ENCODE data around the gene DYDC2. TPM values are rescaled to one million over a fixed set of nuclear protein-coding genes. Genes with fewer than 3 reads are reported as not detected.

The DYDC2 gene
- total RNA-seq, 2 donors from 2014 or later: not detected

- H3K4me3 ChIP-seq: no peak overlapping the region
- no peaks in the 10 kb centered on the region for H3K4me1 ChIP-seq (replicated peaks)
- no peaks in the 10 kb centered on the region for H3K9me3 ChIP-seq
- DNase-seq (ENCODE audit: low spot score): no peak
- no peak overlapping the region for H3K27ac ChIP-seq
- no peaks in the 10 kb centered on the region for H3K36me3 ChIP-seq
- H3K27me3 ChIP-seq (replicated peaks; ENCODE audit: insufficient read depth): no peaks in the 10 kb centered on the region
- intact Hi-C loops (cut with DNase I): no loop called here
- WGBS: 95% methylated on average over 9 of the region's 9 CpGs
- TF ChIP-seq POLR2A (IDR thresholded peaks at IDR 0.05) (no peak), POLR2AphosphoS5 (IDR thresholded peaks at IDR 0.05) (no peak), CTCF (IDR thresholded peaks at IDR 0.05) (no peak)
Observed at GRCh38 chr10:80390740-80391139, 34.2 kb downstream of the DYDC2 start.

- Histone ChIP-seq H3K27me3 (replicated peaks; ENCODE audit: insufficient read depth) (no peaks in the 10 kb centered on the region), H3K4me1 (replicated peaks) (no peaks in the 10 kb centered on the region), H3K36me3 (no peaks in the 10 kb centered on the region), H3K4me3 (no peak overlapping the region), H3K9me3 (no peaks in the 10 kb centered on the region), H3K27ac (no peak overlapping the region)
- intact Hi-C loops (cut with DNase I): no loop called here
- 87% methylated on average over 6 of the region's 6 CpGs for WGBS
- no peak for TF ChIP-seq CTCF (IDR thresholded peaks at IDR 0.05)
- no peak for TF ChIP-seq POLR2A (IDR thresholded peaks at IDR 0.05)
- TF ChIP-seq POLR2AphosphoS5 (IDR thresholded peaks at IDR 0.05): no peak
- DNase-seq (ENCODE audit: low spot score): no peak
Observed at GRCh38 chr10:80392250-80392649, 35.7 kb downstream of the DYDC2 start.

- Histone ChIP-seq H3K27ac (no peak overlapping the region), H3K36me3 (no peaks in the 10 kb centered on the region), H3K4me3 (no peak overlapping the region), H3K27me3 (replicated peaks; ENCODE audit: insufficient read depth) (no peaks in the 10 kb centered on the region), H3K9me3 (no peaks in the 10 kb centered on the region), H3K4me1 (replicated peaks) (no peaks in the 10 kb centered on the region)
- TF ChIP-seq POLR2A (IDR thresholded peaks at IDR 0.05): no peak
- TF ChIP-seq CTCF (IDR thresholded peaks at IDR 0.05): no peak
- TF ChIP-seq POLR2AphosphoS5 (IDR thresholded peaks at IDR 0.05): no peak
- intact Hi-C loops (cut with DNase I): no loop called here
- DNase-seq (ENCODE audit: low spot score): no peak
- WGBS: 64% methylated on average over 2 of the region's 2 CpGs
Observed at GRCh38 chr10:80394358-80394916, 37.9 kb downstream of the DYDC2 start.

GRCh38 chr10:80397014-80397413 is 40.4 kb downstream of the DYDC2 start:
- WGBS: 89% methylated on average over 2 of the region's 2 CpGs
- TF ChIP-seq POLR2AphosphoS5 (IDR thresholded peaks at IDR 0.05) (no peak), CTCF (IDR thresholded peaks at IDR 0.05) (no peak), POLR2A (IDR thresholded peaks at IDR 0.05) (no peak)
- intact Hi-C loops (cut with DNase I): no loop called here
- H3K4me1 ChIP-seq (replicated peaks): no peaks in the 10 kb centered on the region
- no peak overlapping the region for H3K4me3 ChIP-seq
- no peaks in the 10 kb centered on the region for H3K27me3 ChIP-seq (replicated peaks; ENCODE audit: insufficient read depth)
- H3K9me3 ChIP-seq: no peaks in the 10 kb centered on the region
- no peaks in the 10 kb centered on the region for H3K36me3 ChIP-seq
- DNase-seq (ENCODE audit: low spot score): no peak
- H3K27ac ChIP-seq: no peak overlapping the region

GRCh38 chr10:80400136-80400804 is 43.7 kb downstream of the DYDC2 start:
- WGBS: 68% methylated on average over 8 of the region's 8 CpGs
- no peak overlapping the region for H3K27ac ChIP-seq
- DNase-seq (ENCODE audit: low spot score): no peak

More at GRCh38 chr10:80400136-80400804, 43.7 kb downstream of the DYDC2 start:
- intact Hi-C loops (cut with DNase I): no loop called here
- Histone ChIP-seq H3K27me3 (replicated peaks; ENCODE audit: insufficient read depth) (no peaks in the 10 kb centered on the region), H3K4me1 (replicated peaks) (no peaks in the 10 kb centered on the region), H3K9me3 (no peaks in the 10 kb centered on the region), H3K36me3 (no peaks in the 10 kb centered on the region), H3K4me3 (no peak overlapping the region)
- TF ChIP-seq CTCF (IDR thresholded peaks at IDR 0.05) (no peak), POLR2AphosphoS5 (IDR thresholded peaks at IDR 0.05) (no peak), POLR2A (IDR thresholded peaks at IDR 0.05) (no peak)
